ENCODE data around the gene CRADD. TPM values are rescaled to one million over a fixed set of nuclear protein-coding genes. Genes with fewer than 3 reads are reported as not detected.

The CRADD gene
- total RNA-seq, 1 donor from 2014 or later = 8.1 TPM

Other genes with a start within 250 kb of the CRADD start
- 225 and 243 TPM in 2 replicates for gene UBE2N, start 235.4 kb upstream of the CRADD start, total RNA-seq
- 92.4 and 96.0 TPM in 2 replicates for gene MRPL42, start 209.9 kb upstream of the CRADD start, total RNA-seq
- gene SOCS2, start 104.7 kb upstream of the CRADD start, total RNA-seq = 11.5 and 16.5 TPM in 2 replicates

Data from activated CD4-positive, alpha-beta T cell treated with anti-CD3 and anti-CD28 coated beads, Interleukin-2, amount 10 ng/mL, durations not matched to agents 24 days and 14 days (primary cell).